GM18505 (cell line): ENCODE data around the gene TMEM205.

Experiments
- ATAC-seq: cut with Tn5 transposase; IDR thresholded peaks from one replicate; pipeline ENCODE4 v1.9.1; 2021; ENCODE audit not compliant: unreplicated experiment
- POLR2A ChIP-seq: IDR thresholded peaks from 4 replicates; pipeline ENCODE4 v1.6.1; 2011; ENCODE audit warnings: borderline replicate concordance; ENCODE audit not compliant: insufficient read depth, insufficient read length; ENCODE audit errors: extremely low read depth

The TMEM205 gene

DNA sequence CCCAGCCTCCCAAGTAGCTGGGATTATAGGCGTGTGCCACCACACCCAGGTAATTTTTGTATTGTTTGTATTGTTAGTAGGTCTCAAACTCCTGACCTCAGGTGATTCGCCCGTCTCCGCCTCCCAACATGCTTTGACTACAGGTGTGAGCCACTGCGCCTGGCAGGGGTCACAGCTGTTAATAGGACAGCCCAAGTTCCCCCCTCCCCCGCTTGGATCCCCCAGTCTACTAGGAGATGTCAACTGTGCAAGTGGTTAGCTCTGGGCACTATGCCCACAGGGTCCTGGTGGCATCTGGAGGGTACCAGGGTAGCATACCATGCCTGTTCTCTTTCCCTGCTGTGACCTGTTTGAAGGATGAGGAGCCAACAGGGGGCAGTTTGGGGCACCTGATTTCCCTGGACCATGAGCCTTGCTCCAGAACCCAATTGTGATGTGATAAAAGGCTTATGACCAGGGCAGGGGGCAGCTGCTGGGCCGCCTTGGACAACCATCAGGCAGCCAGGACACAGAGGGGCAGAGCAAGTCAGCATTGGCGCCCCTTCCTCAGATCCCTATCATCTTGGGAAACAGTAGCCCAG lies 50.3 kb downstream of the TMEM205 start, which contains the start of gene TSPAN16:
Gene TSPAN16, plus strand, starts transcription at position 496 of the 581 bp plus-strand sequence. CDS start 138 bp downstream, outside the sequence.
- no peak for ATAC-seq
- no peak for TF ChIP-seq POLR2A

DNA sequence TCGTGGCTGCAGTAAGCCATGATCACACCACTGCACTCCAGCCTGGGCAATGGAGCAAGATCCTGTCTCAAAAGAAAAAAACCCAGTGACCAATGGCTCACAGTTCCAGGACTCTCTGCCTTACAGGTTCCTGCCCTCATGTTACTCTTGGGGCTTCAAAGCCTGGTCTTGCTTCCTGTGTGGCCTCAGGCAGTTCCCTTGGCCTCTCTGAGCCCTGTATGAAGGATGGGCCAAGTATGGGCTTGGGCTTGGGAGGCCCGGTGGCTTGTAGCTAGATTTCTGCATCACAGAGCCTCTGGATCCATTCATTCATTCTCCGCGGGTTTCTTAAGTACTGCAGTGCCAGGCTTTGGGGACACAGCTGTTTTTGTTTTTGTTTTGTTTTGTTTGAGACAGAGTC lies 50.9 kb downstream of the TMEM205 start:
- TF ChIP-seq POLR2A: no peak
- ATAC-seq: no peak

GRCh38 chr19:11293433-11294389 lies 52.4 kb downstream of the TMEM205 start:
- no peak for TF ChIP-seq POLR2A
- peak; percentile 59 for ATAC-seq
